ENCODE data around the gene FUT1. TPM values are rescaled to one million over a fixed set of nuclear protein-coding genes. Genes with fewer than 3 reads are reported as not detected.

FUT1 gene
- total RNA-seq, 1 donor from 2014 or later: 1.6 TPM

Other genes starting within 250 kb of the FUT1 start
- 1.4 TPM for gene LMTK3, start 240.8 kb downstream of the FUT1 start, total RNA-seq
- 0.35 TPM for gene SULT2B1, start 200.5 kb downstream of the FUT1 start, total RNA-seq
- gene SPACA4, start 145.9 kb downstream of the FUT1 start, total RNA-seq: not detected
- gene FAM83E, start 137.6 kb downstream of the FUT1 start, total RNA-seq: not detected
- gene RPL18, start 133.5 kb downstream of the FUT1 start, total RNA-seq: 554 TPM
- 7.2 TPM for gene SPHK2, start 133.1 kb downstream of the FUT1 start, total RNA-seq
- 22.8 TPM for gene DBP, start 115.3 kb downstream of the FUT1 start, total RNA-seq
- gene CA11, start 106.5 kb downstream of the FUT1 start, total RNA-seq: 6.3 TPM
- gene NTN5, start 79.6 kb downstream of the FUT1 start, total RNA-seq: not detected
- not detected for gene FUT2, start 56.7 kb downstream of the FUT1 start, total RNA-seq
- gene MAMSTR, start 32.9 kb downstream of the FUT1 start, total RNA-seq: 3.0 TPM
- 13.7 TPM for gene RASIP1, start 12.0 kb downstream of the FUT1 start, total RNA-seq
- 1.0 TPM for gene IZUMO1, start 5.7 kb downstream of the FUT1 start, total RNA-seq
- not detected for gene FGF21, start 2.9 kb upstream of the FUT1 start, total RNA-seq
- 64.6 TPM for gene BCAT2, start 58.4 kb upstream of the FUT1 start, total RNA-seq
- 1.2 TPM for gene HSD17B14, start 83.8 kb upstream of the FUT1 start, total RNA-seq
- 22.2 TPM for gene PLEKHA4, start 116.0 kb upstream of the FUT1 start, total RNA-seq
- 63.0 TPM for gene PPP1R15A, start 119.8 kb upstream of the FUT1 start, total RNA-seq
- gene TULP2, start 146.1 kb upstream of the FUT1 start, total RNA-seq: not detected
- 265 TPM for gene NUCB1, start 147.7 kb upstream of the FUT1 start, total RNA-seq
- not detected for gene DHDH, start 181.1 kb upstream of the FUT1 start, total RNA-seq
- 22.0 TPM for gene BAX, start 202.2 kb upstream of the FUT1 start, total RNA-seq
- gene FTL, start 212.7 kb upstream of the FUT1 start, total RNA-seq: 684 TPM
- 103 TPM for gene GYS1, start 240.7 kb upstream of the FUT1 start, total RNA-seq
- 44.4 TPM for gene RUVBL2, start 241.2 kb upstream of the FUT1 start, total RNA-seq